GM19395 (cell line): ENCODE measurements around the gene DEFB125.

Source experiments
- ATAC-seq: cut with Tn5 transposase; IDR thresholded peaks from one replicate; pipeline ENCODE4 v1.9.1; 2021; ENCODE audit warnings: mild to moderate bottlenecking, moderate library complexity; ENCODE audit not compliant: unreplicated experiment

Gene DEFB125

GRCh38 chr20:145877-146276, 58.4 kb downstream of the DEFB125 start:
- ATAC-seq, result no peak
